Memory B cell (primary cell): ENCODE results near the gene AMPD3.

Source experiments
- ATAC-seq: fragments of 150-1000 bp; cut with Tn5 transposase; 2 replicates; pipeline ENCODE4 v1.10.0; 2021; ENCODE audit warnings: low read depth, mild to moderate bottlenecking, moderate library complexity
- DNase-seq, 2 donors: peaks; one replicate each; pipeline ENCODE4 v3.0.0; 2022; ENCODE audit warnings: low spot score in 2 of 2
- H3K27ac Mint-ChIP-seq: one replicate; pipeline ENCODE4 v1.8.0; 2022; ENCODE audit warnings: mild to moderate bottlenecking, moderate library complexity, mixed read lengths
- H3K27me3 Mint-ChIP-seq: one replicate; pipeline ENCODE4 v1.8.0; 2022; ENCODE audit warnings: mixed read lengths
- H3K36me3 Mint-ChIP-seq: one replicate; pipeline ENCODE4 v1.8.0; 2022; ENCODE audit warnings: mild to moderate bottlenecking, mixed read lengths
- H3K4me1 Mint-ChIP-seq: one replicate; pipeline ENCODE4 v1.8.0; 2022; ENCODE audit warnings: mixed read lengths
- H3K4me3 Mint-ChIP-seq: one replicate; pipeline ENCODE4 v1.8.0; 2022; ENCODE audit warnings: mild to moderate bottlenecking, moderate library complexity, mixed read lengths
- H3K9me3 Mint-ChIP-seq: one replicate; pipeline ENCODE4 v1.8.0; 2022; ENCODE audit warnings: mixed read lengths

AMPD3 gene

GRCh38 chr11:10461276-10461790 lies 6.3 kb downstream of the AMPD3 start:
- Mint-ChIP-seq H3K27ac (no peak overlapping the region), H3K27me3 (no peaks in the 10 kb centered on the region), H3K4me3 (no peak overlapping the region), H3K36me3 (peaks cover 27% of the 10 kb centered on the region), H3K9me3 (no peaks in the 10 kb centered on the region), H3K4me1 (peaks cover 49% of the 10 kb centered on the region)
- DNase-seq (no peak), ATAC-seq (no peak)

GRCh38 chr11:10462746-10463300 lies 7.8 kb downstream of the AMPD3 start:
- no peak for ATAC-seq
- Mint-ChIP-seq H3K4me3 (no peak overlapping the region), H3K4me1 (peaks cover 48% of the 10 kb centered on the region), H3K36me3 (peaks cover 36% of the 10 kb centered on the region), H3K9me3 (no peaks in the 10 kb centered on the region), H3K27me3 (no peaks in the 10 kb centered on the region), H3K27ac (peak overlapping the region; percentile 20)
- no peak for DNase-seq

- no peak overlapping the region for H3K4me3 Mint-ChIP-seq
These were observed 18.3 kb downstream of the AMPD3 start for GRCh38 chr11:10473371-10473770.

GRCh38 chr11:10474551-10474950 lies 19.5 kb downstream of the AMPD3 start:
- DNase-seq: no peak
- Mint-ChIP-seq H3K27me3 (no peaks in the 10 kb centered on the region), H3K27ac (peak overlapping the region; percentile 60), H3K36me3 (peaks cover 43% of the 10 kb centered on the region), H3K9me3 (no peaks in the 10 kb centered on the region), H3K4me3 (no peak overlapping the region), H3K4me1 (peaks cover 51% of the 10 kb centered on the region)
- no peak for ATAC-seq

More at GRCh38 chr11:10473371-10473770, 18.3 kb downstream of the AMPD3 start:
- DNase-seq: no peak
- H3K27ac Mint-ChIP-seq: peak overlapping the region; percentile 60
- ATAC-seq: no peak
- H3K4me1 Mint-ChIP-seq: peaks cover 58% of the 10 kb centered on the region
- peaks cover 41% of the 10 kb centered on the region for H3K36me3 Mint-ChIP-seq
- no peaks in the 10 kb centered on the region for H3K27me3 Mint-ChIP-seq
- no peaks in the 10 kb centered on the region for H3K9me3 Mint-ChIP-seq

- Mint-ChIP-seq H3K27ac (peak overlapping the region; percentile 90), H3K4me3 (no peak overlapping the region), H3K4me1 (peaks cover 48% of the 10 kb centered on the region), H3K9me3 (no peaks in the 10 kb centered on the region), H3K36me3 (peaks cover 45% of the 10 kb centered on the region), H3K27me3 (no peaks in the 10 kb centered on the region)
- no peak for DNase-seq
- ATAC-seq: no peak
These were observed 21.3 kb downstream of the AMPD3 start for GRCh38 chr11:10476342-10476741.

GRCh38 chr11:10476927-10477689 lies 22.0 kb downstream of the AMPD3 start:
- Mint-ChIP-seq H3K27me3 (no peaks in the 10 kb centered on the region), H3K36me3 (peaks cover 43% of the 10 kb centered on the region), H3K4me3 (no peak overlapping the region), H3K4me1 (peaks cover 48% of the 10 kb centered on the region), H3K9me3 (no peaks in the 10 kb centered on the region), H3K27ac (peak overlapping the region; percentile 90)
- ATAC-seq: peak; percentile 47
- no peak for DNase-seq

- no peaks in the 10 kb centered on the region for H3K27me3 Mint-ChIP-seq
- ATAC-seq: no peak
- no peaks in the 10 kb centered on the region for H3K9me3 Mint-ChIP-seq
- peaks cover 48% of the 10 kb centered on the region for H3K4me1 Mint-ChIP-seq
- peaks cover 44% of the 10 kb centered on the region for H3K36me3 Mint-ChIP-seq
- no peak overlapping the region for H3K4me3 Mint-ChIP-seq
- DNase-seq: no peak
- H3K27ac Mint-ChIP-seq: peak overlapping the region; percentile 90
These were observed 22.6 kb downstream of the AMPD3 start for GRCh38 chr11:10477690-10478046.

- Mint-ChIP-seq H3K27me3 (no peaks in the 10 kb centered on the region), H3K27ac (peak overlapping the region; percentile 90), H3K9me3 (no peaks in the 10 kb centered on the region), H3K36me3 (peaks cover 48% of the 10 kb centered on the region), H3K4me3 (no peak overlapping the region), H3K4me1 (peaks cover 47% of the 10 kb centered on the region)
- ATAC-seq (no peak), DNase-seq (no peak)
These were observed 23.0 kb downstream of the AMPD3 start for GRCh38 chr11:10478066-10478465.

GRCh38 chr11:10478574-10479550 lies 23.8 kb downstream of the AMPD3 start:
- Mint-ChIP-seq H3K4me1 (peaks cover 40% of the 10 kb centered on the region), H3K4me3 (no peak overlapping the region), H3K27ac (peak overlapping the region; percentile 90), H3K27me3 (no peaks in the 10 kb centered on the region), H3K36me3 (peaks cover 43% of the 10 kb centered on the region), H3K9me3 (no peaks in the 10 kb centered on the region)
- ATAC-seq: no peak
- no peak for DNase-seq

- peak overlapping the region; percentile 62 for H3K27ac Mint-ChIP-seq
- no peaks in the 10 kb centered on the region for H3K9me3 Mint-ChIP-seq
- ATAC-seq: no peak
- H3K36me3 Mint-ChIP-seq: peaks cover 42% of the 10 kb centered on the region
- H3K4me3 Mint-ChIP-seq: no peak overlapping the region
- H3K27me3 Mint-ChIP-seq: no peaks in the 10 kb centered on the region
- no peak for DNase-seq
- peaks cover 30% of the 10 kb centered on the region for H3K4me1 Mint-ChIP-seq
These were observed 25.0 kb downstream of the AMPD3 start for GRCh38 chr11:10480026-10480425.

GRCh38 chr11:10480760-10481159 lies 25.7 kb downstream of the AMPD3 start:
- no peak for DNase-seq
- Mint-ChIP-seq H3K9me3 (no peaks in the 10 kb centered on the region), H3K27ac (no peak overlapping the region), H3K36me3 (peaks cover 39% of the 10 kb centered on the region), H3K27me3 (no peaks in the 10 kb centered on the region), H3K4me1 (peaks cover 22% of the 10 kb centered on the region), H3K4me3 (no peak overlapping the region)
- ATAC-seq: no peak

- Mint-ChIP-seq H3K27ac (peak overlapping the region; percentile 68), H3K36me3 (peaks cover 47% of the 10 kb centered on the region), H3K27me3 (no peaks in the 10 kb centered on the region), H3K4me1 (peaks cover 12% of the 10 kb centered on the region), H3K9me3 (no peaks in the 10 kb centered on the region), H3K4me3 (no peak overlapping the region)
- no peak for ATAC-seq
- no peak for DNase-seq
These were observed 26.7 kb downstream of the AMPD3 start for GRCh38 chr11:10481560-10482349.

GRCh38 chr11:10483174-10483573 lies 28.1 kb downstream of the AMPD3 start:
- H3K27me3 Mint-ChIP-seq: no peaks in the 10 kb centered on the region
- ATAC-seq (no peak), DNase-seq (no peak)
- H3K36me3 Mint-ChIP-seq: peaks cover 53% of the 10 kb centered on the region
- peak overlapping the region; percentile 68 for H3K27ac Mint-ChIP-seq
- H3K9me3 Mint-ChIP-seq: no peaks in the 10 kb centered on the region
- no peak overlapping the region for H3K4me3 Mint-ChIP-seq
- peaks cover 15% of the 10 kb centered on the region for H3K4me1 Mint-ChIP-seq
